Panc1 (cell line): Measurements from ENCODE around the gene SAFB2. TPM values are rescaled to one million over a fixed set of nuclear protein-coding genes. Genes with fewer than 3 reads are reported as not detected.
A peak's percentile ranks its signal among the peaks of the same experiment; 100 is the strongest.

Experiments used
- ATAC-seq: fragments of 200-7000 bp; cut with Tn5 transposase; 2 replicates; pipeline ENCODE4 v1.9.1; 2020; ENCODE audit warnings: mild to moderate bottlenecking, moderate library complexity
- Bru-seq: library from RNA; stranded (reverse); fragments of 400-500 nt; gene quantifications from one replicate; lab custom pipeline; 2021; lab: Mats Ljungman, UMichigan
- BruChase-seq, 2 experiments: library from RNA; stranded (reverse); fragments of 400-500 nt; gene quantifications; one replicate each; lab custom pipeline; 2021; lab: Mats Ljungman, UMichigan
- BruUV-seq: library from RNA; stranded (reverse); fragments of 400-500 nt; replicated peaks from 2 replicates; lab custom pipeline; 2021; lab: Mats Ljungman, UMichigan
- CTCF ChIA-PET: fragments of 300-600 bp; sonication (Branson Sonifier 250); formaldehyde crosslinking; loops from one replicate; lab custom pipeline; 2022; ENCODE audit warnings: antibody characterized with exemption; lab: Charles Lee
- POLR2A ChIA-PET: fragments of 300-600 bp; sonication (Branson Sonifier 250); formaldehyde crosslinking; loops from one replicate; lab custom pipeline; 2022; ENCODE audit warnings: antibody characterized with exemption; lab: Charles Lee
- DNase-seq: peaks from one replicate; pipeline ENCODE4 v3.0.0-alpha.2; 2010; ENCODE audit warnings: low read depth, low spot score
- H3K27ac ChIP-seq: 2 replicates; pipeline ENCODE4 v1.5.1; 2011; ENCODE audit warnings: mild to moderate bottlenecking, low read length, inconsistent platforms
- H3K27me3 ChIP-seq: fragments of 200-500 bp; sonication (Bioruptor generic); 2 replicates; pipeline ENCODE4 v1.6.0; 2014; ENCODE audit warnings: low read length, inconsistent platforms; ENCODE audit not compliant: control insufficient read depth, insufficient read depth
- H3K36me3 ChIP-seq: fragments of 200-500 bp; sonication (Bioruptor generic); 2 replicates; pipeline ENCODE4 v1.5.1; 2014; ENCODE audit warnings: inconsistent platforms, mild to moderate bottlenecking, low read length, moderate library complexity; ENCODE audit not compliant: control insufficient read depth, insufficient read depth
- H3K4me1 ChIP-seq: 2 replicates; pipeline ENCODE4 v1.5.1; 2011; ENCODE audit warnings: inconsistent platforms, mild to moderate bottlenecking, low read length, moderate library complexity; ENCODE audit not compliant: control insufficient read depth, insufficient read depth
- H3K4me3 ChIP-seq, 2 experiments: 2 replicates each; pipeline ENCODE4 v1.5.1; 2011 to 2012; ENCODE audit warnings: low read depth in 2 of 2, low read length in 2 of 2, mild to moderate bottlenecking in 2 of 2, inconsistent platforms in 1 of 2, moderate library complexity in 1 of 2
- H3K9me3 ChIP-seq: fragments of 200-500 bp; sonication (Bioruptor generic); 2 replicates; pipeline ENCODE4 v1.5.1; 2014; ENCODE audit warnings: low read depth, mild to moderate bottlenecking, inconsistent platforms, low read length, moderate library complexity; ENCODE audit not compliant: control insufficient read depth, insufficient read depth
- POLR2AphosphoS5 ChIP-seq: IDR thresholded peaks from 2 replicates; pipeline ENCODE4 v1.6.1; 2012; ENCODE audit warnings: mild to moderate bottlenecking, low read depth, low read length, moderate library complexity
- SIN3A ChIP-seq: IDR thresholded peaks from 2 replicates; pipeline ENCODE4 v1.6.1; 2012; ENCODE audit warnings: low read depth, mild to moderate bottlenecking, low read length, moderate library complexity, borderline replicate concordance; ENCODE audit not compliant: insufficient read depth
- TCF7L2 ChIP-seq: IDR thresholded peaks from 2 replicates; pipeline ENCODE4 v1.6.1; 2011; ENCODE audit warnings: mild to moderate bottlenecking, low read depth, low read length, inconsistent platforms
- in situ Hi-C: cut with HindIII; loops from 2 replicates; pipeline ENCODE4 v1.10.0; 2016; ENCODE audit warnings: low sequenced_read_pairs, low pct_unique_long_range_greater_than_20kb
- intact Hi-C: fragments of 100-400 bp; cut with micrococcal nuclease; formaldehyde crosslinking; loops from one replicate; pipeline ENCODE4 v1.10.0; 2022; ENCODE audit not compliant: unreplicated experiment
- long read RNA-seq: library from polyadenylated mRNA; unstranded; transcript quantifications from one replicate; pipeline ENCODE4 v2.0.0, GENCODE V29; 2021; ENCODE audit not compliant: unreplicated experiment
- polyA plus RNA-seq: library from polyadenylated mRNA; unstranded; fragments of >200 nt; gene quantifications from one replicate; pipeline ENCODE4 v1.2.1, GENCODE V29; 2012; ENCODE audit warnings: missing spikeins; ENCODE audit not compliant: insufficient read length
- total RNA-seq: library from RNA; stranded (reverse); gene quantifications from one replicate; pipeline ENCODE4 v1.2.1, GENCODE V29; 2021; ENCODE audit not compliant: unreplicated experiment
- TF ChIP-seq, protein P1 (sequence below), 2 experiments: IDR thresholded peaks; 2 replicates each; pipeline ENCODE4 v1.6.1; 2011 to 2012; ENCODE audit warnings: low read depth in 2 of 2, control low read depth in 1 of 2, low read length in 1 of 2, mild to moderate bottlenecking in 1 of 2, moderate library complexity in 1 of 2; ENCODE audit not compliant: insufficient read depth in 1 of 2
- TF ChIP-seq, protein P2 (sequence below): fragments of 450-650 bp; IDR thresholded peaks from 2 replicates; pipeline ENCODE4 v1.5.1; 2017; ENCODE audit warnings: mild to moderate bottlenecking

SAFB2 gene
- total RNA-seq: 83.5 TPM
- 93.8 TPM for polyA plus RNA-seq
- percentile 86 among the genes with signal in this experiment for Bru-seq, nascent RNA
- BruChase-seq, experiment 1, labeled RNA remaining after a 2-hour chase: percentile 89 among the genes with signal in this experiment
- BruChase-seq, experiment 2, labeled RNA remaining after a 6-hour chase: percentile 90 among the genes with signal in this experiment
- long read RNA-seq, transcript SAFB2-201 (21 exons, 3,371 nt): major isoform, 8 of 97 reads
- long read RNA-seq, partial matches to known transcripts: 72 of 97 reads
- long read RNA-seq, other reads (novel, unspliced or antisense): 17 of 97 reads

DNA sequence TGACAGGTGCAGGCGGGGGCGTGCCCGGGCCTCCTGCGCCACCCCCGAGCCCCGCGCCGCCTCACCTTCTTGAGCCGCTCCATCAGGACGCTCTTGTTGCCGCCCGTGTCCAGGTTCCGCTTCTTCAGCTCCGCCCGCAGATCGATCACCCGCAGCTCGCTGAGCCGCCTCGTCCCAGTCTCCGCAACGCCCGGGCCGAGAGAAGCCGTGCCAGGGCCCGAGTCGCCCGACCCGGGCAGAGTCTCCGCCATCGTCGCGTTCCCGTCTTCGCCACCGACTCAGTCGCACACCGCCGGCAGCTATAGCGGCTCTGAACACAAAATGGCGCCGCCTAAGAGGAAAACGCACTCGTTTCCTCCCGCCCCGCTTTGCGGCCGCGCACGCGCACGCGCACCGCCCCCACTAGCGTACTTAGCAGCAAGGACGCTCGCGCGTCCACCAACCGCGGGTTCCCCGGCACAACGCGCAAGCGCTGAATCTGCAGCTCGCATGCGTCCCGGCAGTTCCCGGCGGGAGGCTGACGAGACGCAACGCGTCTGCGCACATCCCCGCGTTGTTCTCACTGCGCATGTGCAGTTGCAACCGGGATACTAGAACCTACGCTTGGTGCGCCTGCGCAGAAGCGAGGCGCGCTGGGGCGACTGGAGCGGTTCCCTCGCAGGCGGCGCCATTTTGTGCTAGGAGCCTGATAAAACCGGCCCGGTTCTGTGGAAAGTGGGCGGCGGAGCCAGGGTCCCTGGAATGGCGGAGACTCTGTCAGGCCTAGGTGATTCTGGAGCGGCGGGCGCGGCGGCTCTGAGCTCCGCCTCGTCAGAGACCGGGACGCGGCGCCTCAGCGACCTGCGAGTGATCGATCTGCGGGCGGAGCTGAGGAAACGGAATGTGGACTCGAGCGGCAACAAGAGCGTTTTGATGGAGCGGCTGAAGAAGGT lies at the start of gene SAFB2, which contains the start of gene SAFB:
Gene SAFB2 (minus strand): TSS at position 312 of the 932 bp plus-strand sequence. CDS start 61 bp downstream, at position 251.
Gene SAFB (plus strand): TSS at position 619 of the 932 bp plus-strand sequence. CDS start 123 bp downstream, at position 742.
- ChIA-PET POLR2A (no interaction called here), CTCF (no interaction called here)
- TF ChIP-seq TCF7L2: no peak; the same call in 1 of the 2 replicates
- TF ChIP-seq POLR2AphosphoS5: peak; percentile 91
- TF ChIP-seq, protein P1, sequence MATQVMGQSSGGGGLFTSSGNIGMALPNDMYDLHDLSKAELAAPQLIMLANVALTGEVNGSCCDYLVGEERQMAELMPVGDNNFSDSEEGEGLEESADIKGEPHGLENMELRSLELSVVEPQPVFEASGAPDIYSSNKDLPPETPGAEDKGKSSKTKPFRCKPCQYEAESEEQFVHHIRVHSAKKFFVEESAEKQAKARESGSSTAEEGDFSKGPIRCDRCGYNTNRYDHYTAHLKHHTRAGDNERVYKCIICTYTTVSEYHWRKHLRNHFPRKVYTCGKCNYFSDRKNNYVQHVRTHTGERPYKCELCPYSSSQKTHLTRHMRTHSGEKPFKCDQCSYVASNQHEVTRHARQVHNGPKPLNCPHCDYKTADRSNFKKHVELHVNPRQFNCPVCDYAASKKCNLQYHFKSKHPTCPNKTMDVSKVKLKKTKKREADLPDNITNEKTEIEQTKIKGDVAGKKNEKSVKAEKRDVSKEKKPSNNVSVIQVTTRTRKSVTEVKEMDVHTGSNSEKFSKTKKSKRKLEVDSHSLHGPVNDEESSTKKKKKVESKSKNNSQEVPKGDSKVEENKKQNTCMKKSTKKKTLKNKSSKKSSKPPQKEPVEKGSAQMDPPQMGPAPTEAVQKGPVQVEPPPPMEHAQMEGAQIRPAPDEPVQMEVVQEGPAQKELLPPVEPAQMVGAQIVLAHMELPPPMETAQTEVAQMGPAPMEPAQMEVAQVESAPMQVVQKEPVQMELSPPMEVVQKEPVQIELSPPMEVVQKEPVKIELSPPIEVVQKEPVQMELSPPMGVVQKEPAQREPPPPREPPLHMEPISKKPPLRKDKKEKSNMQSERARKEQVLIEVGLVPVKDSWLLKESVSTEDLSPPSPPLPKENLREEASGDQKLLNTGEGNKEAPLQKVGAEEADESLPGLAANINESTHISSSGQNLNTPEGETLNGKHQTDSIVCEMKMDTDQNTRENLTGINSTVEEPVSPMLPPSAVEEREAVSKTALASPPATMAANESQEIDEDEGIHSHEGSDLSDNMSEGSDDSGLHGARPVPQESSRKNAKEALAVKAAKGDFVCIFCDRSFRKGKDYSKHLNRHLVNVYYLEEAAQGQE (IDR thresholded peaks at IDR 0.05; ENCODE audit: insufficient read depth in 1 of 2, low read depth in 2 of 2, low read length in 1 of 2): no peak
- TF ChIP-seq, protein P2, sequence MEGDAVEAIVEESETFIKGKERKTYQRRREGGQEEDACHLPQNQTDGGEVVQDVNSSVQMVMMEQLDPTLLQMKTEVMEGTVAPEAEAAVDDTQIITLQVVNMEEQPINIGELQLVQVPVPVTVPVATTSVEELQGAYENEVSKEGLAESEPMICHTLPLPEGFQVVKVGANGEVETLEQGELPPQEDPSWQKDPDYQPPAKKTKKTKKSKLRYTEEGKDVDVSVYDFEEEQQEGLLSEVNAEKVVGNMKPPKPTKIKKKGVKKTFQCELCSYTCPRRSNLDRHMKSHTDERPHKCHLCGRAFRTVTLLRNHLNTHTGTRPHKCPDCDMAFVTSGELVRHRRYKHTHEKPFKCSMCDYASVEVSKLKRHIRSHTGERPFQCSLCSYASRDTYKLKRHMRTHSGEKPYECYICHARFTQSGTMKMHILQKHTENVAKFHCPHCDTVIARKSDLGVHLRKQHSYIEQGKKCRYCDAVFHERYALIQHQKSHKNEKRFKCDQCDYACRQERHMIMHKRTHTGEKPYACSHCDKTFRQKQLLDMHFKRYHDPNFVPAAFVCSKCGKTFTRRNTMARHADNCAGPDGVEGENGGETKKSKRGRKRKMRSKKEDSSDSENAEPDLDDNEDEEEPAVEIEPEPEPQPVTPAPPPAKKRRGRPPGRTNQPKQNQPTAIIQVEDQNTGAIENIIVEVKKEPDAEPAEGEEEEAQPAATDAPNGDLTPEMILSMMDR: no peak
- peak; percentile 67; the same call in 1 of the 2 replicates for TF ChIP-seq SIN3A
- no TSS peak for BruUV-seq
- Histone ChIP-seq H3K27ac (peak within 1 kb of the TSS; percentile 93), H3K9me3 (no peaks in the 10 kb centered on the region), H3K4me1 (peaks cover 18% of the 10 kb centered on the region), H3K4me3 (peak within 1 kb of the TSS; percentile 92 to 99), H3K36me3 (peaks cover 39% of the 10 kb centered on the region), H3K27me3 (no peaks in the 10 kb centered on the region)
- in situ Hi-C loops (no loop called here), intact Hi-C loops (no loop called here)
- ATAC-seq (peak; percentile 96), DNase-seq (peak; percentile 97)

DNA sequence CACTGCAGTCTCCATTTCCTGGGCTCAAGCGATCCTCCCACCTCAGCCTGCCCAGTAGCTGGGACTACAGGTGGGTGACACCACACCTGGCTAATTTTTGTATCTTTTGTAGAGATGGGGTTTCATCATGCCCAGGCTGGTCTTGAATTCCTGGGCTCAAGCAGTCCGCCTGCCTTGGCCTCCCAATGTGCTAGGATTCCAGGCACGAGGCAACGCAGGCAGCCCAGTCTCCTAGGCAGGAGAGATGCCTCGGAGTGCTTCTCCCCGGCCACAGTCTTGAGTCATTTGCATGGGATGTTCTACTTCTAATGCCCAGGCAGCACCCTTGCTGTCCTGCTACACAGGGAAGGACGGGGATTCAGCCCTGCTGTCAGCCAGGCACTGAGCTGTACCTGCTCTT lies 49.0 kb upstream of the SAFB2 start:
- DNase-seq: no peak
- H3K4me3 ChIP-seq: no peak overlapping the region
- no TSS peak for BruUV-seq
- H3K9me3 ChIP-seq: no peaks in the 10 kb centered on the region
- POLR2A ChIA-PET: interaction anchor here (0.5 kb wide), 1 partner anchor 38 kb away, joined by 5 read pairs; no protein-coding TSS in a partner anchor
- H3K27ac ChIP-seq: no peak overlapping the region
- intact Hi-C loops (no loop called here), in situ Hi-C loops (no loop called here)
- no peak for ATAC-seq
- TF ChIP-seq POLR2AphosphoS5 (no peak), SIN3A (no peak)
- TF ChIP-seq, protein P2: no peak
- no peaks in the 10 kb centered on the region for H3K4me1 ChIP-seq
- no peaks in the 10 kb centered on the region for H3K27me3 ChIP-seq
- CTCF ChIA-PET: no interaction called here
- H3K36me3 ChIP-seq: peaks cover 3% of the 10 kb centered on the region; the same call in 1 of the 2 replicates
